ENCODE data around the gene ILDR2.

GRCh38 chr1:166884040-166884642 lies 91.2 kb downstream of the ILDR2 start:
- TF ChIP-seq CTCF (conservative IDR thresholded peaks at IDR 0.05 in 1 of 2, IDR thresholded peaks at IDR 0.05 in 1 of 2; ENCODE audit: low read depth in 1 of 2, low read length in 2 of 2), result peak; percentile 50 to 63
- no peak for TF ChIP-seq EZH2 (IDR thresholded peaks at IDR 0.05; ENCODE audit: low read length, missing control alignments)
